ENCODE results near the gene GLIS1. TPM values are rescaled to one million over a fixed set of nuclear protein-coding genes. Genes with fewer than 3 reads are reported as not detected.

The GLIS1 gene
- total RNA-seq, 1 experiment from 2014 or later, result 0.39 TPM

GRCh38 chr1:53654216-53655210, 84.5 kb downstream of the GLIS1 start:
- H3K79me2 ChIP-seq (ENCODE audit: insufficient read depth, low read length), result no peaks in the 10 kb centered on the region

More at GRCh38 chr1:53654216-53655210, 84.5 kb downstream of the GLIS1 start:
- H3K9me2 ChIP-seq (ENCODE audit: insufficient read depth), result no peaks in the 10 kb centered on the region
- no peaks in the 10 kb centered on the region for H4K20me1 ChIP-seq (ENCODE audit: insufficient read depth)
- POLR2A ChIA-PET, result no interaction called here
- TF ChIP-seq SRF (IDR thresholded peaks at IDR 0.05; ENCODE audit: low read depth) (no peak), ZFX (IDR thresholded peaks at IDR 0.05) (no peak), TCF7L2 (IDR thresholded peaks at IDR 0.05; ENCODE audit: borderline replicate concordance, extremely low read depth, insufficient read depth, insufficient read length) (no peak), SIN3A (IDR thresholded peaks at IDR 0.05; ENCODE audit: low read depth) (no peak), CBX3 (IDR thresholded peaks at IDR 0.05; ENCODE audit: low read depth) (no peak), EZH2 (IDR thresholded peaks at IDR 0.05) (no peak), RAD21 (IDR thresholded peaks at IDR 0.05; ENCODE audit: low read depth) (no peak), MAX (IDR thresholded peaks at IDR 0.05) (no peak), FOSL1 (IDR thresholded peaks at IDR 0.05; ENCODE audit: low read depth) (no peak)
- TF ChIP-seq, protein P1, sequence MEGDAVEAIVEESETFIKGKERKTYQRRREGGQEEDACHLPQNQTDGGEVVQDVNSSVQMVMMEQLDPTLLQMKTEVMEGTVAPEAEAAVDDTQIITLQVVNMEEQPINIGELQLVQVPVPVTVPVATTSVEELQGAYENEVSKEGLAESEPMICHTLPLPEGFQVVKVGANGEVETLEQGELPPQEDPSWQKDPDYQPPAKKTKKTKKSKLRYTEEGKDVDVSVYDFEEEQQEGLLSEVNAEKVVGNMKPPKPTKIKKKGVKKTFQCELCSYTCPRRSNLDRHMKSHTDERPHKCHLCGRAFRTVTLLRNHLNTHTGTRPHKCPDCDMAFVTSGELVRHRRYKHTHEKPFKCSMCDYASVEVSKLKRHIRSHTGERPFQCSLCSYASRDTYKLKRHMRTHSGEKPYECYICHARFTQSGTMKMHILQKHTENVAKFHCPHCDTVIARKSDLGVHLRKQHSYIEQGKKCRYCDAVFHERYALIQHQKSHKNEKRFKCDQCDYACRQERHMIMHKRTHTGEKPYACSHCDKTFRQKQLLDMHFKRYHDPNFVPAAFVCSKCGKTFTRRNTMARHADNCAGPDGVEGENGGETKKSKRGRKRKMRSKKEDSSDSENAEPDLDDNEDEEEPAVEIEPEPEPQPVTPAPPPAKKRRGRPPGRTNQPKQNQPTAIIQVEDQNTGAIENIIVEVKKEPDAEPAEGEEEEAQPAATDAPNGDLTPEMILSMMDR (IDR thresholded peaks at IDR 0.05 in 2 of 3, conservative IDR thresholded peaks at IDR 0.05 in 1 of 3; ENCODE audit: borderline replicate concordance in 1 of 3, insufficient read depth in 1 of 3, low read depth in 2 of 3, low read length in 2 of 3), result no peak
- TF ChIP-seq, protein P2, sequence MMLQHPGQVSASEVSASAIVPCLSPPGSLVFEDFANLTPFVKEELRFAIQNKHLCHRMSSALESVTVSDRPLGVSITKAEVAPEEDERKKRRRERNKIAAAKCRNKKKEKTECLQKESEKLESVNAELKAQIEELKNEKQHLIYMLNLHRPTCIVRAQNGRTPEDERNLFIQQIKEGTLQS (IDR thresholded peaks at IDR 0.05), result no peak
- H3K4me3 ChIP-seq (replicated peaks in 1 of 2; ENCODE audit: low read depth in 1 of 2, low read length in 2 of 2), result no peak overlapping the region
- intact Hi-C loops (cut with micrococcal nuclease), result no loop called here
- H3K36me3 ChIP-seq (ENCODE audit: control insufficient read depth in 1 of 2, insufficient read depth in 2 of 2, low read length in 2 of 2), result no peaks in the 10 kb centered on the region
- H3K27me3 ChIP-seq (ENCODE audit: insufficient read depth, low read length), result peaks cover 20% of the 10 kb centered on the region; the same call in 1 of the 2 replicates
- no peaks in the 10 kb centered on the region for H3K9me3 ChIP-seq (ENCODE audit: control insufficient read depth in 1 of 2, insufficient read depth in 1 of 2, low read depth in 1 of 2, low read length in 2 of 2)
- CTCF ChIA-PET, result no interaction called here
- H3K4me2 ChIP-seq (ENCODE audit: low read length), result no peak overlapping the region
- RAD21 ChIA-PET (ENCODE audit: low non-redundant PET in 1 of 2, low total read pairs in 2 of 2, uncharacterized antibody in 2 of 2, unreplicated experiment in 2 of 2), result no interaction called here
- no peak overlapping the region for H3K27ac ChIP-seq (ENCODE audit: low read depth, low read length)
- ATAC-seq, result no peak
- no peaks in the 10 kb centered on the region for H3K4me1 ChIP-seq (ENCODE audit: control insufficient read depth in 1 of 2, insufficient read depth in 2 of 2, low read length in 2 of 2)
- DNase-seq (ENCODE audit: low read depth, low spot score), result no peak
- no peak overlapping the region for H3K9ac ChIP-seq (ENCODE audit: low read length)
- H2AFZ ChIP-seq (ENCODE audit: low read depth, low read length, poor library complexity, severe bottlenecking), result no peak overlapping the region
- BruUV-seq (replicated peaks), result no TSS peak
